IMR-90 (cell line): ENCODE results near the gene KRT77. TPM values are rescaled to one million over a fixed set of nuclear protein-coding genes. Genes with fewer than 3 reads are reported as not detected.

ENCODE experiments used
- ATAC-seq: fragments of 200-7000 bp; cut with Tn5 transposase; 2 replicates; pipeline ENCODE4 v1.9.1; 2020; ENCODE audit warnings: low read depth, mild to moderate bottlenecking, moderate library complexity
- BruUV-seq: library from RNA; stranded (reverse); fragments of 400-500 nt; replicated peaks from 2 replicates; lab custom pipeline; 2021; lab: Mats Ljungman, UMichigan
- CTCF ChIA-PET: fragments of 300-600 bp; formaldehyde crosslinking; extraction: SDS; loops from one replicate; lab custom pipeline; 2021; ENCODE audit warnings: antibody characterized with exemption; lab: Yijun Ruan, JAX
- POLR2A ChIA-PET: fragments of 300-600 bp; sonication (Branson Sonifier 250); formaldehyde crosslinking; loops from one replicate; lab custom pipeline; 2022; ENCODE audit warnings: antibody characterized with exemption; ENCODE audit not compliant: unreplicated experiment; lab: Charles Lee
- DNase-seq: peaks from one replicate; pipeline ENCODE4 v3.0.0; 2013
- H2AFZ ChIP-seq: replicated peaks from 2 replicates; pipeline ENCODE3; 2013; ENCODE audit warnings: low read length, mild to moderate bottlenecking; ENCODE audit not compliant: poor library complexity
- H2AK5ac ChIP-seq: 2 replicates; pipeline ENCODE4 v1.6.1; 2013; ENCODE audit warnings: low read depth, low read length, inconsistent platforms
- H2AK9ac ChIP-seq: replicated peaks from 2 replicates; pipeline ENCODE3; 2013; ENCODE audit warnings: mild to moderate bottlenecking, low read depth, low read length, moderate library complexity; ENCODE audit not compliant: poor library complexity
- H2BK120ac ChIP-seq: 2 replicates; pipeline ENCODE4 v1.6.1; 2013; ENCODE audit warnings: low read depth, low read length, inconsistent platforms
- H2BK15ac ChIP-seq: 3 replicates; pipeline ENCODE4 v1.6.1; 2013; ENCODE audit warnings: low read depth, low read length, inconsistent platforms
- H2BK20ac ChIP-seq: 2 replicates; pipeline ENCODE4 v1.6.1; 2013; ENCODE audit warnings: low read depth, mild to moderate bottlenecking, inconsistent platforms, low read length, moderate library complexity
- H2BK5ac ChIP-seq: 2 replicates; pipeline ENCODE4 v1.6.1; 2013; ENCODE audit warnings: mild to moderate bottlenecking, low read depth, low read length, inconsistent platforms; ENCODE audit not compliant: poor library complexity, severe bottlenecking
- H3K14ac ChIP-seq: replicated peaks from 2 replicates; pipeline ENCODE4 v1.6.1; 2013; ENCODE audit warnings: low read depth, low read length, inconsistent platforms
- H3K18ac ChIP-seq: 2 replicates; pipeline ENCODE4 v1.6.1; 2013; ENCODE audit warnings: low read depth, low read length, control low read depth
- H3K23ac ChIP-seq: 2 replicates; pipeline ENCODE4 v1.6.1; 2013; ENCODE audit warnings: low read depth, low read length, inconsistent platforms
- H3K27ac ChIP-seq: 2 replicates; pipeline ENCODE4 v1.5.1; 2013; ENCODE audit warnings: mild to moderate bottlenecking, control low read depth, low read length; ENCODE audit not compliant: insufficient read depth
- H3K27me3 ChIP-seq: 2 replicates; pipeline ENCODE4 v1.6.1; 2013; ENCODE audit warnings: low read length; ENCODE audit not compliant: control insufficient read depth, insufficient read depth
- H3K36me3 ChIP-seq: 2 replicates; pipeline ENCODE4 v1.6.1; 2013; ENCODE audit warnings: low read length, mixed read lengths; ENCODE audit not compliant: control insufficient read depth, insufficient read depth
- H3K4ac ChIP-seq: 2 replicates; pipeline ENCODE4 v1.6.1; 2013; ENCODE audit warnings: low read depth, low read length, inconsistent platforms
- H3K4me1 ChIP-seq: 2 replicates; pipeline ENCODE4 v1.6.1; 2013; ENCODE audit warnings: low read length, mixed read lengths; ENCODE audit not compliant: control insufficient read depth, insufficient read depth
- H3K4me2 ChIP-seq: 2 replicates; pipeline ENCODE4 v1.6.1; 2013; ENCODE audit warnings: low read depth, mild to moderate bottlenecking, control low read depth, low read length, moderate library complexity
- H3K4me3 ChIP-seq: 2 replicates; pipeline ENCODE4 v1.5.1; 2013; ENCODE audit warnings: low read depth, mild to moderate bottlenecking, control low read depth, low read length, moderate library complexity; ENCODE audit not compliant: insufficient read depth
- H3K56ac ChIP-seq: 2 replicates; pipeline ENCODE4 v1.6.1; 2013; ENCODE audit warnings: low read length, inconsistent platforms; ENCODE audit not compliant: insufficient read depth; ENCODE audit errors: extremely low read depth
- H3K79me1 ChIP-seq, 2 experiments: 2 replicates each; pipeline ENCODE4 v1.6.1; 2013; ENCODE audit warnings: low read length in 2 of 2, inconsistent platforms in 1 of 2, low read depth in 1 of 2
- H3K9ac ChIP-seq: 2 replicates; pipeline ENCODE4 v1.6.1; 2013; ENCODE audit warnings: low read depth, low read length, control low read depth
- H3K9me1 ChIP-seq: 2 replicates; pipeline ENCODE4 v1.6.1; 2013; ENCODE audit warnings: low read length, inconsistent platforms; ENCODE audit not compliant: insufficient read depth
- H3K9me3 ChIP-seq: 2 replicates; pipeline ENCODE4 v1.6.1; 2013; ENCODE audit warnings: low read length; ENCODE audit not compliant: control insufficient read depth, insufficient read depth
- H4K20me1 ChIP-seq: 2 replicates; pipeline ENCODE4 v1.6.1; 2013; ENCODE audit warnings: low read length, inconsistent platforms; ENCODE audit not compliant: insufficient read depth
- H4K5ac ChIP-seq: 2 replicates; pipeline ENCODE4 v1.6.1; 2013; ENCODE audit warnings: mild to moderate bottlenecking, low read depth, low read length, control low read depth
- H4K8ac ChIP-seq, 2 experiments: 2 replicates each; pipeline ENCODE4 v1.6.1; 2013; ENCODE audit warnings: low read depth in 2 of 2, low read length in 2 of 2, control low read depth in 1 of 2, inconsistent platforms in 1 of 2
- H4K91ac ChIP-seq: 2 replicates; pipeline ENCODE4 v1.6.1; 2013; ENCODE audit warnings: low read depth, low read length, inconsistent platforms; ENCODE audit not compliant: insufficient read depth
- ELK1 ChIP-seq: fragments of 150-350 bp; IDR thresholded peaks from 2 replicates; pipeline ENCODE4 v1.6.1; 2016; ENCODE audit warnings: low read depth, mild to moderate bottlenecking, low read length, moderate library complexity, borderline replicate concordance
- SMC3 ChIP-seq: fragments of 150-350 bp; IDR thresholded peaks from 2 replicates; pipeline ENCODE4 v1.6.1; 2016; ENCODE audit warnings: low read depth, mild to moderate bottlenecking, antibody characterized with exemption, low read length, moderate library complexity
- USF2 ChIP-seq: fragments of 150-350 bp; IDR thresholded peaks from 2 replicates; pipeline ENCODE4 v1.6.1; 2017; ENCODE audit warnings: mild to moderate bottlenecking, antibody characterized with exemption, low read length, low read depth
- WGBS, 2 experiments: methylation state at CpG; one replicate each; pipeline versions ENCODE4 v1.1.5 to v1.1.7; 2013; ENCODE audit warnings: missing lambda C conversion rate in 2 of 2; ENCODE audit not compliant: insufficient read length in 1 of 2; ENCODE audit errors: extremely low coverage in 2 of 2; 5-methylcytosine and 5-hydroxymethylcytosine counted together
- dilution Hi-C: fragments of 300-500 bp; cut with HindIII; formaldehyde crosslinking; loops from one replicate; pipeline ENCODE4 v1.14.3; 2018; ENCODE audit warnings: low sequenced_read_pairs; ENCODE audit not compliant: unreplicated experiment
- in situ Hi-C: fragments of 300-500 bp; cut with MboI; formaldehyde crosslinking; loops from 3 replicates; pipeline ENCODE4 v1.14.3; 2019; ENCODE audit warnings: low sequenced_read_pairs, inconsistent platforms, mixed read lengths
- intact Hi-C: fragments of 100-400 bp; cut with micrococcal nuclease; formaldehyde crosslinking; loops from 2 replicates; pipeline ENCODE4 v1.10.0; 2022
- polyA plus RNA-seq, 3 experiments: library from polyadenylated mRNA; depleted of rRNA; stranded (reverse); fragments of >200 nt; gene quantifications; 2 replicates each; pipeline ENCODE4 v1.2.3, GENCODE V29; 2012; ENCODE audit warnings: low replicate concordance in 1 of 3
- total RNA-seq: library from RNA; depleted of rRNA; stranded (reverse); fragments of >200 nt; gene quantifications from 2 replicates; pipeline ENCODE4 v1.2.3, GENCODE V29; 2012

The KRT77 gene
- total and polyA plus RNA-seq, 2 of the 4 experiments (the other 2 are of a cell fraction): not detected

- no peak overlapping the region for H2BK5ac ChIP-seq
- H4K5ac ChIP-seq: no peak overlapping the region
- no peak overlapping the region for H3K4me2 ChIP-seq
- no peak overlapping the region for H2AK9ac ChIP-seq
- H3K9ac ChIP-seq: no peak overlapping the region
- no peak overlapping the region for H3K4me3 ChIP-seq
- peaks cover 2% of the 10 kb centered on the region; the same call in 1 of the 2 replicates for H3K4me1 ChIP-seq
- ChIA-PET POLR2A (no interaction called here), CTCF (no interaction called here)
- H2BK20ac ChIP-seq: no peak overlapping the region
- no CpG with 5 or more reads among the region's 1 CpG for whole genome bisulfite sequencing, 2 experiments
- H3K14ac ChIP-seq: no peak overlapping the region
- no peak overlapping the region for H3K18ac ChIP-seq
- H2AFZ ChIP-seq: no peak overlapping the region
- H4K91ac ChIP-seq: no peak overlapping the region
- no peaks in the 10 kb centered on the region for H4K20me1 ChIP-seq
- no peak overlapping the region for H3K27ac ChIP-seq
- DNase-seq (no peak), ATAC-seq (no peak)
- H2BK15ac ChIP-seq: no peak overlapping the region
- dilution Hi-C loops: no loop called here
- H3K9me3 ChIP-seq: no peaks in the 10 kb centered on the region
- no peaks in the 10 kb centered on the region for H3K36me3 ChIP-seq
- in situ Hi-C loops: no loop called here
- no peaks in the 10 kb centered on the region for H3K79me1 ChIP-seq
- intact Hi-C loops: no loop called here
- H4K8ac ChIP-seq: no peak overlapping the region
- TF ChIP-seq USF2 (no peak), ELK1 (no peak), SMC3 (no peak)
- no peak overlapping the region for H3K56ac ChIP-seq
- peaks cover 58% of the 10 kb centered on the region for H3K27me3 ChIP-seq
- no peak overlapping the region for H3K23ac ChIP-seq
- H2BK120ac ChIP-seq: no peak overlapping the region
- no peaks in the 10 kb centered on the region for H3K9me1 ChIP-seq
- no peak overlapping the region for H3K4ac ChIP-seq
- no TSS peak for BruUV-seq
- H2AK5ac ChIP-seq: no peak overlapping the region
Measured at GRCh38 chr12:52689936-52690335, 13.4 kb downstream of the KRT77 start.
